HG03575 (cell line): ENCODE data around the gene GLUD1.
"Not testable (repeated sequence)": the region's sequence is repeated elsewhere in the genome, so short reads cannot be mapped to it uniquely, and the experiment has no call there.

Experiments
- ATAC-seq: cut with Tn5 transposase; IDR thresholded peaks from one replicate; pipeline ENCODE4 v1.9.1; 2021; ENCODE audit not compliant: unreplicated experiment, insufficient number of reproducible peaks, low FRiP score; ENCODE audit errors: extremely low read depth

The GLUD1 gene

GRCh38 chr10:87094373-87095235 is at the start of gene GLUD1, which contains the start of gene SHLD2:
GLUD1 (minus strand) TSS chr10:87094843; CDS start chr10:87094769, 74 bp downstream.
SHLD2 (plus strand) TSS chr10:87095206; CDS start chr10:87151355, 56,149 bp downstream.
- ATAC-seq = no peak

GRCh38 chr10:87143109-87143418 is 48.4 kb upstream of the GLUD1 start:
- ATAC-seq = not testable (repeated sequence)

DNA sequence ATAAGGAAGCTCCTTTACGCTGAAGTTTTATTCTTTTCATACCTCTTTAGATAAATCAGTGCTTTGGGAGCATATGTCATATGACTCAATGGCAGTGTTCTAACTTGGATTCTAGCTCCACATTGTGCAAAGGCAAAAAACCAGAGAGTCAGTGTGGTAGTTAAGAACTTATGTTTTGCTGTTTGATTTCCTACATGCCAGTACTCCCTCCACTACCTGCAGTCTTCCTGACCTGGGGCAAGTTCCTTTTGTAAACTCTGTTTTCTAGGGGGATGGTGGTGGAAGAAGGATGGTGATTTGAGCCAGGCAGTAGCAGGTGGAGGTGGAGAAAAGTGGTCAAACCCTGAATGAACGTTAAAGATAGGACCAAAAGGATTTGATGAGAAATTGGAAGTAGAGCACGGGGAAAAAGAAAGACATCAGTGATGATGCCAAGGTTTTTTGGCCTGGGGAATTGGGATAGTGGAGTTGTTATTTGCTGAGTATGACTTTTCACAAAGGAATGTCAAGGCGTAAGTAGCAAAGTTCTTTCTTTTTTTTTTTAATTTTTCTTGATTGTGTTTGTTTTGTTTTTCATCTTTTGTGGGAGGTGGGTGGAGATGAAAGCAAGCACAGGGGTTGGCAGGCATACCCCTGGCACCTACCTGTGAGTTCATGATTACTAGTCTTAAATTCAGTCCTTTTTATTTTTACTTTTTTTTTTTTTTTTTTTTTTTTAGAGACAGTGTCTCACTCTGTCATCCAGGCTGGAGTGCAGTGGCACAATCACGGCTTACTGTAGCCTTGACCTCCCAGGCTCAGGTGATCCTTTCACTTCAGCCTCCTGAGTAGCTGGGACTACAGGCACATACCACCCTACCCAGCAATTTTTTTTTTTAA is 47.8 kb upstream of the GLUD1 start:
- ATAC-seq = not testable (repeated sequence)

- ATAC-seq = not testable (repeated sequence)
Measured at GRCh38 chr10:87137478-87137877, 42.8 kb upstream of the GLUD1 start.

DNA sequence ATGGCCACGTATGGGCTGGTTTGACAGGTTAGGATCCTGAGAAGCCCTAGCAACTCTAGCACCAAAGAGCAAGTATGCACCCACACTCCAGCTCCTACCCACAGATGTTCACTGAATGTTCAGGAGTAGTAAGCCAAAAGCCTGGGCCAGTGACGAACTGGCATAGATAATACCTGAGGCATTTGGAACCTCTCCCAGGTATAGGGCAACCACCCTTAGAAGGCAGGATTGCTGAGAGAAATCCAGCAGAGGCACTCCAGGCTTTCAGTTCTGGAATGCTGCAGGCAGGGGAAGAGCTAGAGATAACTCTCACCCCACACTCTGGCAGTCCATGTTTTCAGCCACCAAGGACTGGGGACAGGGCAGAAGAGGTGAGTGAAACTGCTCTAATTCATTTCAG is 39.8 kb upstream of the GLUD1 start:
- not testable (repeated sequence) for ATAC-seq

- ATAC-seq = not testable (repeated sequence)
Measured at GRCh38 chr10:87133936-87134335, 39.3 kb upstream of the GLUD1 start.

- not testable (repeated sequence) for ATAC-seq
Measured at GRCh38 chr10:87132176-87132575, 37.5 kb upstream of the GLUD1 start.

DNA sequence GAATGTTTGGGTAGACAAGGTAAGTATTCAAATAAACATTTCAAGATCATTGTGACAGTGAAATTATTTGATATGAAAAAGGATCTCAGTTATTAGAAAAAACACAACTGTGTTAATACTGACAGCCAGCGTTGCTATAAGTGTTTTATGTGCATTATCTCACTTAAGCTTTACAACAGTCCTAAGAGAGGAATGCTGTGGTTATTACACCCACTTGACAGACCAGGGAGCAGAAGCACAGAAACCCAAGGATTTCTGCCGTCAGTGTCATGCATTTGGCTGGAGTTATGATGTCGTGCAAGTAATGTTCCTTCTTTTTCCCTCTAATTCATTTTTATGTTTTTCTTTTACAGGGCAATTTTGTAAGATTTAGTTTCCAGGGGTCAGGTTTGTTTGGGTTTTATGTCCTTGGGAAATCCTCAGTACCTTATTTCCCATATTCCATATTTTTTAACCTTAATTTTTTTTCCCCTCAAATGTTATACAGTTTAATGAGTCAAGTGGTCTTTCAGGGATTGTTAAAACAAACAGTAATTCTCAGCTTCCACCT is 33.0 kb upstream of the GLUD1 start:
- ATAC-seq = not testable (repeated sequence)

GRCh38 chr10:87127048-87127447 is 32.4 kb upstream of the GLUD1 start:
- not testable (repeated sequence) for ATAC-seq

- not testable (repeated sequence) for ATAC-seq
Measured at GRCh38 chr10:87123351-87123750, 28.7 kb upstream of the GLUD1 start.

GRCh38 chr10:87119029-87119428 is 24.4 kb upstream of the GLUD1 start:
- ATAC-seq = not testable (repeated sequence)

DNA sequence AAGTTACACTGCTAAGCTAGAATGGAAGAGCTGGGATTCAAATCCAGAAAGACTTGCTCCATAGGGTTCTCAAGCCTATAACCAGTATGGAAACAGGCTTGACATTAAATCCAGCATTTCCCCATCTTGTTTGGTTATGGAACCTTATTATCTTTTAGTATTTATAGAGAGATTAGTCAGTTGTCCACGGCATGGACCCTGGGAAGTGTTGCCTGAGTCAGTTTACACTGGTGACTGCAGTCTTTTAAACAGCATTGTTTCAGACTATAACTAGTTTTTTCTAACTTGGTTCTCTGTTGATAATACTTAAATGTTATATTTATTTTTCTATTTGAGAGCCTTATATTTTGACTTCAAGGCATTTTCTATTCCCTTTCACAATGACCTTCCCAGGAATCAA is 23.5 kb upstream of the GLUD1 start:
- not testable (repeated sequence) for ATAC-seq

- ATAC-seq = no peak
Measured at GRCh38 chr10:87105446-87106124, 10.9 kb upstream of the GLUD1 start.

DNA sequence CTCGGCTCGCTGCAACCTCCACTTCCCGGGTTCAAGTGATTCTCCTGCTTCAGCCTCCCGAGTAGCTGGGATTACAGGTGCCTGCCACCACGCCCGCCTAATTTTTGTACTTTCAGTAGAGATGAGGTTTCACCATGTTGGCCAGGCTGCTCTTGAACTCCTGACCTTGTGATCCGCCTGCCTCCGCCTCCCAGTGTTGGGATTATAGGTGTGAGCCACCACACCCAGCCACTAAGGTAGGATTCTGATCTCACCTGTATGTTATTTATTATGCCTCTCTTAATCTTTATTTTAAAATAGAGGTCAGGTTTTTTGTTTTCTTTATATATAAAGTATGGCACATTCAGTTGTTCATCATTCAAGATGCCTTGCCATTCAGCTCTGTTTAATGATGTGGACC is 10.1 kb upstream of the GLUD1 start:
- not testable (repeated sequence) for ATAC-seq

- no peak for ATAC-seq
Measured at GRCh38 chr10:87101996-87102395, 7.4 kb upstream of the GLUD1 start.

GRCh38 chr10:87095236-87095945 is 748 bp upstream of the GLUD1 start:
- ATAC-seq = no peak

DNA sequence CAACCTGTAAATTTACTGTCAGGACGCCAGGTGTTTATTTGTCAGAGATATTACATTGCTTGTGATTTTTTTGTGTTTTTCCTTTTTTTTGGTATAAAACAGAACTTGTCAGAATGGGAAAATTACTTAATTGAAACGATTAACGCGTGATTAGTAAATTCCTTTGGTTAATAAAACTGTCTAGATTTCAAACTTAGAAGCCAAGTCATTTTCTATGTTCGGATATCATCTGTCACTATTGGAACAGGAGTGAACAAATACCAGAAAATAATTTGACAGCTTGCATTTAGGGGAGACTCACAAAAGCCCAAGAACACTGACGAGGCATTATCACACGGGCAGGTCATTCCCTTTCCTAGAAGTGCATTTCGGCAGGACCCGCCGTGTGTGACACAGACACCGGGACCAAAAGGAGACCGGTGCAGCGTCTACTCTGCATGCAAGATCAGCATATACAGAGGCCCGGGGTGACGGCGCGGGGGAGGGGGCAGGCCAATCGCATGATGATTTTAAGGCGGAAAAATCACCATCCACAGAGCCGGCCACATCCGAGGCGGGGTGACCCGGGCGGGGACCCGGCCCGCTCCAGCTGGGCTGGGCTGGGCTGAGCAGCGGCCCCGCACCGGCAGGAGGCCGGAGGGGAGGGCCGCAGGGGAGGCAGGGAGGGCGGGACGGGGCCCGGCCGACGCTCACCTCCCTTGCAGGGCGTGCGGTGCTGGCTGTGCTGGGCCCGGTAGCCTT is 841 bp downstream of the GLUD1 start:
- no peak for ATAC-seq
